Measurements from ENCODE around the gene CNOT2. TPM values are rescaled to one million over a fixed set of nuclear protein-coding genes. Genes with fewer than 3 reads are reported as not detected.
"Not testable (repeated sequence)": the region's sequence is repeated elsewhere in the genome, so short reads cannot be mapped to it uniquely, and the experiment has no call there.

CNOT2 gene
- total RNA-seq, 2 experiments from 2014 or later = 63.3 to 77.7 TPM

- intact Hi-C loops (cut with DNase I, micrococcal nuclease) = no loop called here
- CTCF ChIA-PET = no interaction called here
- Mint-ChIP-seq H3K36me3 (ENCODE audit: low read depth) (peaks cover 31% of the 10 kb centered on the region), H3K4me1 (peaks cover 83% of the 10 kb centered on the region), H3K4me3 (no peak overlapping the region), H3K27ac (peak overlapping the region; percentile 0), H3K9me3 (ENCODE audit: low read depth) (peaks cover 5% of the 10 kb centered on the region), H3K27me3 (no peaks in the 10 kb centered on the region)
- ATAC-seq = no peak
- no peak for DNase-seq
- POLR2A ChIA-PET = no interaction called here
These were observed 27.8 kb downstream of the CNOT2 start for GRCh38 chr12:70271025-70271424.

DNA sequence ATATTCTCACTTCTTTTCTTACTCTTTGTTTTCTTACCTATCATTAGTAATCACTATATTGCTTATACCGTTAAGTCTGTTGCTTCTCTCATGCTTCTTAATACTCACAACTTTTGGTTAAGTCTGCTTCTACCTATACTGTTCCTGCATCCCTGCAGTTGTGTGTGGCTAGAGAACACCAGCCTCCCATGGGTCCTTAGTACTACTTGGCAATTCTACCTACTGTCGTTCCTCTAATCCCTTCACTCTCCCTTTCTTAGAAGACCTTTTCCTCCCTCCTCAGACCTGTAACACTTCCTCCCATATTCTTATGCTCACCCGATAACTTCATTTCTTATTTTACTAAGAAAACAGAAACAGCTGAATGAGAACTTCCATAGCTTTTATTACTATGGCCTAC, 29.3 kb downstream of the CNOT2 start:
- H3K9me3 Mint-ChIP-seq (ENCODE audit: low read depth) = peaks cover 3% of the 10 kb centered on the region
- no peak overlapping the region for H3K4me3 Mint-ChIP-seq
- ChIA-PET POLR2A (no interaction called here), CTCF (interaction anchor here (1.5 kb wide), 1 partner anchor 371 kb away, joined by 3 read pairs; no protein-coding TSS in a partner anchor)
- peaks cover 75% of the 10 kb centered on the region for H3K4me1 Mint-ChIP-seq
- intact Hi-C loops (cut with DNase I, micrococcal nuclease) = no loop called here
- no peaks in the 10 kb centered on the region for H3K27me3 Mint-ChIP-seq
- DNase-seq (no peak), ATAC-seq (no peak)
- H3K36me3 Mint-ChIP-seq (ENCODE audit: low read depth) = peaks cover 21% of the 10 kb centered on the region
- H3K27ac Mint-ChIP-seq = no peak overlapping the region

DNA sequence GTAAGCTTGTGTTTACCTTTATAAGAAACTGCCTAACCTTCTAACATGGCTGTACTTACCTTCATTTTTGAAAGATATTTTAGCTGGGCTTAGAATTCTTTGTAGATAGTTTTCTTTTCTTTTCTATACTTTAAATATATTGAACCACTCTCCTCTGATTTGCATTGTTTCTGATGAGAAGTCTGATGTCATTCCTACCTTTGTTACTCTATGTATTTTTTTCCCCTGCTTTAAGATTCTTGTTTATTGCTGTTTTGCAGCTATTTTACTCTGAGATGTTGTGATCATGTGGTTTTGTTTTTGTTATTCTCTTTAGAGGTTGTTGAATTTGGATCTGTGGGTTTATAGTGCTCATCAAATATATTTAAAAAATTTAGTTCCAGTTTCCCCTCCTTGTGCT, 31.8 kb downstream of the CNOT2 start:
- ATAC-seq (no peak), DNase-seq (no peak)
- Mint-ChIP-seq H3K27ac (peak overlapping the region; percentile 64), H3K27me3 (no peaks in the 10 kb centered on the region), H3K4me1 (peaks cover 73% of the 10 kb centered on the region), H3K4me3 (no peak overlapping the region), H3K36me3 (ENCODE audit: low read depth) (peaks cover 28% of the 10 kb centered on the region), H3K9me3 (ENCODE audit: low read depth) (peaks cover 3% of the 10 kb centered on the region)
- ChIA-PET CTCF (interaction anchor here (2.4 kb wide), 1 partner anchor 19 kb away, joined by 5 read pairs; no protein-coding TSS in a partner anchor), POLR2A (no interaction called here)
- intact Hi-C loops (cut with DNase I, micrococcal nuclease) = no loop called here

GRCh38 chr12:70277973-70278372, 34.7 kb downstream of the CNOT2 start:
- ATAC-seq (no peak), DNase-seq (no peak)
- Mint-ChIP-seq H3K4me3 (no peak overlapping the region), H3K4me1 (peaks cover 59% of the 10 kb centered on the region), H3K27ac (no peak overlapping the region), H3K9me3 (ENCODE audit: low read depth) (peaks cover 3% of the 10 kb centered on the region), H3K27me3 (no peaks in the 10 kb centered on the region), H3K36me3 (ENCODE audit: low read depth) (peaks cover 33% of the 10 kb centered on the region)
- intact Hi-C loops (cut with DNase I, micrococcal nuclease) = loop anchor here in 1 of 2 experiments (2.0 kb wide), 1 partner anchor 15 kb away; no protein-coding TSS in a partner anchor
- CTCF ChIA-PET = no interaction called here
- POLR2A ChIA-PET = no interaction called here

DNA sequence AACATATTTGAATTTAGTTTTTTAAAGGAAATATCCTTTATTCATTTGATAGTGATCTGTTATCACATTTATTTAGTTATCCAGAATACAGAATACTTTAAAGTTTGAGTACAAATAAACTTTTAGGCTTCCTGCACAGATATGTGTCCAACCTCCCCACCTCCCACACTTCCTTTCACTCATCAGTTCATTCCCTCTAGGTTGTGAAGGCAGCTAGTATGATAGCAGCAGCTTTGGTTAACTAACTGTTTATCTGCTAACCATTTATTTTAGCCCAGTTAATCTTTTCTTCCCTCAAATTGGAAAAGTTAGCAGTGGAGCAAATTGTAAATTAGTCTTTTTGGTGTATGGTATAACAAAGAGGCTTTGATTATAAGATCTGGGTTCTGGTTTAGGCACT, 35.7 kb downstream of the CNOT2 start:
- CTCF ChIA-PET = no interaction called here
- DNase-seq = no peak
- intact Hi-C loops (cut with DNase I, micrococcal nuclease) = no loop called here
- Mint-ChIP-seq H3K27ac (peak overlapping the region; percentile 37), H3K27me3 (no peaks in the 10 kb centered on the region), H3K36me3 (ENCODE audit: low read depth) (peaks cover 30% of the 10 kb centered on the region), H3K9me3 (ENCODE audit: low read depth) (peaks cover 3% of the 10 kb centered on the region), H3K4me1 (peaks cover 52% of the 10 kb centered on the region), H3K4me3 (no peak overlapping the region)
- ATAC-seq = no peak
- POLR2A ChIA-PET = no interaction called here

GRCh38 chr12:70283232-70283631, 40.0 kb downstream of the CNOT2 start:
- ChIA-PET CTCF (interaction anchor here (0.9 to 1.4 kb wide), 2 partner anchors 14 to 25 kb away, joined by 3 read pairs; no protein-coding TSS in a partner anchor), POLR2A (interaction anchor here (0.6 kb wide), 1 partner anchor 46 kb away, joined by 3 read pairs; no protein-coding TSS in a partner anchor)
- intact Hi-C loops (cut with DNase I, micrococcal nuclease) = no loop called here
- DNase-seq (no peak), ATAC-seq (no peak)
- no peaks in the 10 kb centered on the region for H3K9me3 Mint-ChIP-seq (ENCODE audit: low read depth)
- peaks cover 28% of the 10 kb centered on the region for H3K36me3 Mint-ChIP-seq (ENCODE audit: low read depth)
- no peaks in the 10 kb centered on the region for H3K27me3 Mint-ChIP-seq
- peaks cover 35% of the 10 kb centered on the region for H3K4me1 Mint-ChIP-seq
- no peak overlapping the region for H3K27ac Mint-ChIP-seq
- H3K4me3 Mint-ChIP-seq = no peak overlapping the region

DNA sequence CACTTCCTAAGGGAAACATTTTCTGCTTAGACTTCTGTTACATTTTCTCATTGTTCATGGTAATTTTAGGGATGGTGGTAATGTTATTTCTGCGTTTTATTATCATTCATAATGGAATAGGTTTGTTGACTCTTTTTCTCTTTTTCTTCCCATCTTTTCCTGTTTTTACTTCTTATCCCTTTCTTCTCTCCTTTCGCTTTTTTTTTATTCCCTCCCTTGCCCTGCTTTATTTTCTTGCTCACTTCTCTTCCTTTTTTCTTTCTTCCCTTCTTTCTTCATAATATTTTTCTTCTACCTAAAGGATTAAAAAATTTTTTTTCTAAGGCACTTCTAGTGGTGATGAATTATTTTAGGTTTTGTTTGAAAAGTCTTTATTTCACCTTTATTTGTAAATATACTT, 45.6 kb downstream of the CNOT2 start:
- H3K4me1 Mint-ChIP-seq = peaks cover 45% of the 10 kb centered on the region
- H3K27me3 Mint-ChIP-seq = no peaks in the 10 kb centered on the region
- POLR2A ChIA-PET = interaction anchor here (0.6 kb wide), 1 partner anchor 192 kb away, joined by 4 read pairs; no protein-coding TSS in a partner anchor
- H3K27ac Mint-ChIP-seq = peak overlapping the region; percentile 55
- DNase-seq (no peak), ATAC-seq (no peak)
- CTCF ChIA-PET = no interaction called here
- intact Hi-C loops (cut with DNase I, micrococcal nuclease) = no loop called here
- H3K9me3 Mint-ChIP-seq (ENCODE audit: low read depth) = no peaks in the 10 kb centered on the region
- H3K36me3 Mint-ChIP-seq (ENCODE audit: low read depth) = peaks cover 29% of the 10 kb centered on the region
- H3K4me3 Mint-ChIP-seq = no peak overlapping the region

GRCh38 chr12:70290116-70290515, 46.9 kb downstream of the CNOT2 start:
- Mint-ChIP-seq H3K36me3 (ENCODE audit: low read depth) (peaks cover 38% of the 10 kb centered on the region), H3K27ac (no peak overlapping the region), H3K4me1 (peaks cover 50% of the 10 kb centered on the region), H3K4me3 (no peak overlapping the region), H3K27me3 (no peaks in the 10 kb centered on the region), H3K9me3 (ENCODE audit: low read depth) (no peaks in the 10 kb centered on the region)
- ChIA-PET CTCF (no interaction called here), POLR2A (interaction anchor here (0.7 kb wide), 1 partner anchor 46 kb away, joined by 4 read pairs; no protein-coding TSS in a partner anchor)
- intact Hi-C loops (cut with DNase I, micrococcal nuclease) = no loop called here
- DNase-seq (no peak), ATAC-seq (no peak)

DNA sequence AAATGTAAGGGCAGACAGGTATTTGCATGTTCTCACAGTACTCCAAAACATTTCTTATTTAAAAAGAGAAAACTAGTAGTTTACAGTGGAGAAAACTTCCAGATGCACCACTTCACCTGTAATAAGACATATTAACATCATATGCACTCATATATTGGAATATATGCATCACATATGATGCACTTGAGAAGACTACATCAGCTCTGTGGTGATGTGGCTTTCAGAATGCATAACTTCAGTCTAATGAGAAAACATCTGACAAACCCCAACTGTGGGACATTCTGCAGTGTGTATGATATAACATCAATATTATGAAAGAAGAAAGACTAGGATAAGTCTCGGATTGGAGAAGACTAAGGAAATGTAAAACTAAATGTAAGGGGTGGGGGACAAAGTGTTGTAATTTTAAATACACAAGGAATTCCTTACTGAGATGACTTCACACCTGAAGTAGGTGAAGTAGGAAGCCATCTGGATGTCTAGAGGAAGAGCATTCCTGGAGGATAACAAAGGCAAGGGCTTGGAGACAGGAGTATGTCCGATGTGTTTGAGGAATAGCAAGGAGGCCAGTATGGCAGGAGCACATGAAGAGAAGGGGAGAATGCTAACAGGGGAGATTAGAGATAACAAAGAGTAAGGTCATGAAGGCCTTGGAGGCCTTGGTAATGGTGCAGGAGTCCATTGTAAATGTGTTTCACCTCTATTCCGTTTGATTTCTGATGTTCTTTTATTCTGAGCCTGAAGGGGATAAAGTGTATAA, 49.0 kb downstream of the CNOT2 start:
- H3K4me3 Mint-ChIP-seq = no peak overlapping the region
- no peaks in the 10 kb centered on the region for H3K27me3 Mint-ChIP-seq
- POLR2A ChIA-PET = no interaction called here
- CTCF ChIA-PET = no interaction called here
- peaks cover 41% of the 10 kb centered on the region for H3K4me1 Mint-ChIP-seq
- H3K9me3 Mint-ChIP-seq (ENCODE audit: low read depth) = no peaks in the 10 kb centered on the region
- intact Hi-C loops (cut with DNase I, micrococcal nuclease) = no loop called here
- H3K27ac Mint-ChIP-seq = no peak overlapping the region
- no peak for DNase-seq
- ATAC-seq = peak; percentile 65
- peaks cover 44% of the 10 kb centered on the region for H3K36me3 Mint-ChIP-seq (ENCODE audit: low read depth)

- POLR2A ChIA-PET; H3K27me3 Mint-ChIP-seq; H3K9me3 Mint-ChIP-seq (ENCODE audit: low read depth); H3K4me3 Mint-ChIP-seq: not testable (repeated sequence)
- CTCF ChIA-PET = interaction anchor here (1.0 kb wide), 1 partner anchor 25 kb away, joined by 3 read pairs; no protein-coding TSS in a partner anchor
- Mint-ChIP-seq H3K27ac (peak overlapping the region; percentile 42), H3K36me3 (ENCODE audit: low read depth) (peaks cover 51% of the 10 kb centered on the region), H3K4me1 (peaks cover 47% of the 10 kb centered on the region)
- DNase-seq (peak; percentile 60), ATAC-seq (peak; percentile 89)
- intact Hi-C loops (cut with DNase I, micrococcal nuclease) = loop anchor here in 1 of 2 experiments (5.0 kb wide), 1 partner anchor 63 kb away; the partner anchor contains the start of gene CNOT2
These were observed 61.7 kb downstream of the CNOT2 start for GRCh38 chr12:70304684-70305555.

DNA sequence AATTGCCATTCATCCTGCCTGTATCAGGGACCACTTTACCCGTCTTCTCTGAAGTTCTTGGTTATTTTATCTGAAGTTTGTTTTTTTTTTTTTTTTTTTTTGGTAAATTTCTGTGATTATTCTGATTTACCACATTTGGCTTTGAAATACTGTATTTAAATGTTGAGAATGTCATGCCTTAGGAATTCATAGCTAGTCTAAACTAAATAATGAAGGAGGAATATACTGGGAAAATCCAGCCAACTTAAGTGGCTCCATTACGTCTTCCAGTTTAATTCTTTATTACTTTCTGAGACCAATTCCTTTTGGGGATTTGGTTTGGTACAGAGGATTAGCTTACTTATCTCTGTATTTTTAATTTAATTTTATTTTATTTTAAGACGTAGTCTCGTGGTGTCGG, 62.6 kb downstream of the CNOT2 start:
- Mint-ChIP-seq H3K4me3 (no peak overlapping the region), H3K9me3 (ENCODE audit: low read depth) (peaks cover 9% of the 10 kb centered on the region), H3K36me3 (ENCODE audit: low read depth) (peaks cover 45% of the 10 kb centered on the region), H3K4me1 (peaks cover 51% of the 10 kb centered on the region), H3K27ac (no peak overlapping the region), H3K27me3 (no peaks in the 10 kb centered on the region)
- ATAC-seq (no peak), DNase-seq (no peak)
- intact Hi-C loops (cut with DNase I, micrococcal nuclease) = loop anchor here in 1 of 2 experiments (5.0 kb wide), 1 partner anchor 63 kb away; the partner anchor contains the start of gene CNOT2
- POLR2A ChIA-PET = no interaction called here
- CTCF ChIA-PET = interaction anchor here (0.9 to 1.0 kb wide), 2 partner anchors 23 to 25 kb away, joined by 3 to 4 read pairs; no protein-coding TSS in a partner anchor
